EH (cell line): ENCODE data around the gene TYW1B.
"Not testable (repeated sequence)": the region's sequence is repeated elsewhere in the genome, so short reads cannot be mapped to it uniquely, and the experiment has no call there.

Experiments used
- DNase-seq: peaks from one replicate; pipeline ENCODE4 v3.0.0-alpha.2; 2015; ENCODE audit warnings: low read depth

The TYW1B gene

DNA sequence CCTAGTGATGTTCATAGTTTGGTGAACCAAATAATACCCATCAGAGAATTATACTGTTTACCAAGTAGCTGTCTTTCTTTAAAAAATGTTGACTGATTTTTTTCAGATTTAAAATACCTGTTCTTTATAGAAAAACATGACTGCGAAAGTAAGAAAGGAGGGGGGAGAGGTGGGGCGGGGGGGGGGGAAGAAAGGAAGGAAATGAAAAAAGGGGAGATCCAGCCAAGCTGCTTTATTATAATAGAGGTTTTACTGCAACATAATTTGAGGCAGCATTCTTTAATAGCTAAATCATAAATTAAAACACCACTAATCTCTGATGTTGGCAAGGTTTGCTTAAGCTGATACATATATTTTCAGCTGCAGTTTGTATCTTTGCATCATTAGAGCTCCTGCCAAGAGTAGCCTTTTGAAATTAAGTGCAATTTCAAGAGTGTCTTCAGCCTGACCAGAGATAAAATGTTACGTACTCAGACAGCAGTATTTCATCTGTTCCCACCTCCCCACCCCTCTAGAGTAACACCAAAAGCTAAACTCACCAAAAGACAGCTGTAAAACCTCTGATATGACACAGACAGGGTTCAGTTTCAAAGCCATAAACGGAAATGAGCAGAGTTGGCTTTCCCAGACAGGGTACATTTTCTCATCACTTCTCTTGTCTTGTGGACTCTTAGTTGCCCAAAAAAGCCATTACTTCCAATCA is 202.1 kb downstream of the TYW1B start:
- DNase-seq: not testable (repeated sequence)

DNA sequence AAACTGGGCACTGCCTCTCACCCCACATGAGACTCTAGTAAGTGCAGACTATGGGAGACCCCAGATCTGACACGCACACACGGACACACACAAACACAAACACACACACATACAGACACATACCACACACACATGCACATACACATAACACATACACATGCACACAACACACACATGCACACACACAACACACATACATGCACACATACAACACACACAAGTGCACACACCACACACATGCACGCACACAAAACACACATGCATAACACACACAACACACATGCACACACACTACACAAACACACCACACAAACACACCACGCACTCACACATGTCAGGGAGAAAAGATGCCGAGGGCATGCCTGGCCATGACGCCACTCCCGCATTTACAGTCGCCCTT is 205.5 kb downstream of the TYW1B start:
- no peak for DNase-seq

DNA sequence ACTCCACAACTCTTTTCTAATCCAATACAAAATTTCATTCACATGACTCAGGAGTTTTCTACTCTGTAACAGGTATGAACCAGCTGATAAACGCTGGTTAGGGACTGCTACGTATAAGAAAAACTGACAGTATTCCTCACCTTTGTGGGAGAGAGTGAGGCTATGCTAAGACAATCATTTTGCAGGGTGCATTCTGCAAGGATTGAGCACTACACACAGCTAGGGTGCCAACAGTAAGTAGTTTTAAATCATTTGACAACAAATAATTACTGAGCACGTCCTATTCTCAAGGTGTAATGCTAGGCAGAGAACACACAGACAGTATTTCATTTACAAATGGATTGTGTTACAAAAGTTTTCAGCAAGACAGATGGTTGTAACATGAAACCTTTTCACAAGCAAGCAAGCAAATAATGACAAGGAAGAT is 206.2 kb downstream of the TYW1B start:
- not testable (repeated sequence) for DNase-seq

DNA sequence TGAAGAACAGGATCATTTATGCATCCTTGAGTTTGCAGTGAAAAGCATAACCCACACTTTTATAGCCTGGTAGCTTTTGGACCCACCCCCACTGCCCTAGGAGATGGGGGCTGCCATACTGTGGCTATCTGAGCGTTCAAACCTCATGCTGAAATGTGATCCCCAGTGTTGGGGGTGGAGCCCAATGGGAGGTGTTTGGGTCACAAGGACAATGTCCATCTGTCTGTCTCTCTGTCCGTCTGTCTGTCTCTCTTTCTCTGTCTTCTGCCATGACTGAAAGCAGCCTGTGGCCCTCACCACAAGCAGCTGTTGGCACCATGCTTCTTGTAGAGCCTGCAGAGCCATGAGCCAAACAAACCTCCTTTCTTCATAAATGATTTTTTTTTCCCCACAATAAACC is 207.1 kb downstream of the TYW1B start:
- not testable (repeated sequence) for DNase-seq

DNA sequence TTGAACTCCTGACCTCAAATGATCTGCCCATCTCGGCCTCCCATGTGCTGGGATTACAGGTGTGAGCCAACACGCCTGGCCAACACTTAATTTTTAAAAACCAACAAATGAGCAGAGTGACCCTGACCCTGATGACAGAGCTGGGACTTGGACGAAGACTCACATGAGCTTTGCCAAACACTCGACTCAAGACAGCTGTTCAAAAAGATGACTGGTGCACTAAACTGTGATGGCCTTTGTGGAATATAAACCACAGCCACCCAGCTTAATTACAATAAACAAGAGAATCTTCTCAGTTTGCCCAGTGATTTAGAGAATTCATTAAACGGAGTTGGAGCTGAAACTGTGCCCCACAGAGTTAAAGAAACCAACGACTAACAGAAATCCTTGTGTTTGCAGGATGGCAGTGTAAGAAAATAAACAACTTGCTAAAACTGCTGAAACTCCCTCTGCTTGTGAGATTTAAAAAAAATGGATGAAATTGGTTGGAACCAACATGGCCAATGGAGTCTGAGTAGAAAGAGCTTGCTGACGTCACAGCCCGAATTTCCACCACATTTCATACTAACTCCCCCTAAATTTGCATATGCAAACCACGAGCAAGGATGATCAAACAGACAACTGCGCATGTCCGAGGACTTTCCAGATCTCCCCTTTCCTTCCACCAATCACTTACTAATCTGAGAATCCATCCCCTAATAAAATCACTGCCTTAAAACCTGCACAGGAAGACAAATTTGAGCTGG is 209.4 kb downstream of the TYW1B start:
- DNase-seq: peak; percentile 16

DNA sequence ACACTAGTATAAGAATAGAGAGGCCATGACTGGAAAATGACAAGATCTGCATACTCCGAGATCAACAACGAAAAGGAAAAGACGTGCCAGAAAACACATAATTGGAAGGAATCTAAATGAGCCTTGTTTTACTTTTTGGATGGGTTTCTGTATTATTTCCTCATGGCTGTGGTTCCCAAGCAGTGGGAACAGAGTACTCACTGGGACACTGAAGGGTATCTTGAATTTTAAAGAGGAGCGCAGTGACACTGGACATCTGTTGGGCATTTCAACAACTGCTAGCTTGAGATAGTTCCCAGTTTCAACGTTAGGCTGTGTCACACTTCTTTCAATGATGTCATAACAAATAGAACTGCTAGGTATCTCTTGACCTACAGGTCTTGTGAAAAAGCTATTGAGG is 218.2 kb downstream of the TYW1B start:
- not testable (repeated sequence) for DNase-seq

DNA sequence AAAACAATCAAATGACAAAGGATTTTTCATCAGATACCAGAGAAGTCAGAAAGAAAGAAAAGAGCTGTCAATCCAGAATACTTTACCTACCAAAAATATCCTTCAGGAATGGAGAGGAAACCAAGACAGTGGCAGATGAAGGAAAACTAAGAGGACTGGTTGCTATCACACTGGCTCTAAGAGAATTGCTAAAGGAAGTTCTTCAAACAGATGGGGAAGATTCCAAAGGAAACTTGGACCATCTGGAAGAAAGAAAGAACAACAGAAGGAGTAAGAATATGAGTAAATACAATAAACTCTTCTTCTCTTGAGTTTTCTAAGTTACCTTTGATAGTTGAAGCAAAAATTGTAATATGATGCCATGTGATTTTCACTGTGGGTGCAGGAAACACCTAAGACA is 220.0 kb downstream of the TYW1B start:
- not testable (repeated sequence) for DNase-seq

DNA sequence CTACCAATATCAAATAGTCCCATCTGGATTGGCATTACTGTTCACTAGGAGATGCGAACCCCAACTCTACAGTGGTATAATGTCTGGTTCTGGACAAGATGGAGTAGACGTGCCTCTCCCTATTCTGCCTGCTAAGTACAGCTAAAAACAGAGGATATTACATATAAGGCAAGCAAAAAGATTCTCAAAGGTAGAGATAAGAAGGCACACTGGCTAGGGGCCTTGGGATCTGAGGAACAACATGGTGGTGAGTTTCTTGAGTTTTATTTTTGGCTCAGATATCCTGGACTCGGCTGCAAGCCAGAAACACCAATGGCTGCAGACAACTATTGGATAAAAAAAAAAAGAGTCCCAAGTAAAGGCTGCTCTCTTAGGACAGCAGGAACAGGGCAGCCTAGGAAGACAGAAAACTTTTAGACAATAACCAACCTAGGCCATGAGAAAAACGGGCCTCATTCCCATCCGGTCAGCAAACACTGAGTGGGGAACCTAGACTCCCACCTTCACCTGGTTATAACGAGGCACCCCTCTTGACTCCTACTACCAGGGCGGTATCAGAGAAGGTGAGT is 222.1 kb downstream of the TYW1B start:
- DNase-seq: not testable (repeated sequence)

DNA sequence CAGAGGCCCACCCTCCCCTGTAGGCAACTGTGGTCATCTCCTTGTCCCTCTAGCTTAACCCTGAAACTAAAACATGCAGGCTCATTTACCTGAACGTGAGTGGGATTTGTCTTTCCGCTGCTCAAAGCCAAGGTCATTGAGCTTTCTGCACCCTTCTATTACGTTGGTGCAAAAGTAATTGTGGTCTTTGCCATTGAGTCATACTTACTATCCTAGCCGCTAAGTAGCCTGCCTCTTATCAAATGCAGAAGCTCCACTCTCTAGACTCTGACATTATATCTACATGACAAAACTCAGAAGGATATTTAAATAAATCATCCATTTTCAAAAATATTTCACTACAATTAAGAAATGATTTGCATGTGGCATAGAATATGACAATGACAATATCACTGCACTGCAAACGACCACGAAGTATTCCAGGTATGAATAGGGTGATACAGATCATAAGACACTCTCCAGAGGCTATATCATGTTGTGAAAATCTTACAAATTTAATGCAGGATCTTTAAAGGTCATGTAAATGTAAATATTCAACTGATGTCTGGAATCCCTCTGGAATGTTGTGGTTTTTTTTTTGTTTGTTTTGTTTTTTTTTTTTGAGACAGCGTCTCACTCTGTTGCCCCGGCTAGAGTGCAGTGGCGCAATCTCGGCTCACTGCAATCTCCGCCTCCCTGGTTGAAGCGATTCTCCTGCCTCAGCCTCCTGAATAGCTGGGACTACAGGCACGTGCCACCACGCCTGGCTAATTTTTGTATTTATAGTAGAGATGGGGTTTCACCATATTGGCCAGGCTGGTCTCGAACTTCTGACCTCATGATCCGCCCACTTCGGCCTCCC is 223.0 kb downstream of the TYW1B start:
- DNase-seq: peak; percentile 56

DNA sequence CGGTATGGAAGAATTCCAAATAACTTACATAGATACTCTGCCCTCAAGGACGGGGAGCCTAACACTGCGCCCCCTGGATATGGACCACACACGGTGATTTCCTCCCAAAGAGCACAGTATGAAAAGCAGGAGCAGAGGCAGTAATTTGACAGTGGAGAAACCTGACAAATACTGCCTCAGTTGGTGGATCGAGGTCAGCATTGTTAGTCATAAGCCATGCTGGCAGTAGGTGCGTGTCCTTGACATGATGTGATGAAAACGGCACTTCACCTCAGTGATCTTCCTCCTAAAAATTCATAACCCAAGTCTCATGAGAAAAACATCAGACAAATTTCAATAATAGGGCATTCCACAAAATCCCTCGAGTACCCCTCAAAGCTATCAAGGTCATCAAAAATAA is 224.5 kb downstream of the TYW1B start:
- not testable (repeated sequence) for DNase-seq

DNA sequence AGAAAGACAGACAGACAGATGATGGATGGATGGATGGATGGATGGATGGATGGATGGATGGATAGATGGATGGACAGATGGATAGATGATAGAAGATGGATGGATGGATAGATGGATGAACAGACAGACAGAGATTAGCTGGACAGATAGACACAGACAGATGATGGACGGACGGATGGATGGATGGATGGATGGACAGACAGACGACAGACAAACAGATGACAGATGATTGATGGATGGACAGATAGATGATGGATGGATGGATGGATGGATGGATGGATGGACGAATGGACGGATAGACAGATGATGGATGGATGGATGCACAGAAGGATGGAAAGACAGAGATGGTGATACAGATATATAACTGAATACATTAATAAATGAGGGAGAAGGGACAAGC is 224.9 kb downstream of the TYW1B start:
- DNase-seq: no peak

DNA sequence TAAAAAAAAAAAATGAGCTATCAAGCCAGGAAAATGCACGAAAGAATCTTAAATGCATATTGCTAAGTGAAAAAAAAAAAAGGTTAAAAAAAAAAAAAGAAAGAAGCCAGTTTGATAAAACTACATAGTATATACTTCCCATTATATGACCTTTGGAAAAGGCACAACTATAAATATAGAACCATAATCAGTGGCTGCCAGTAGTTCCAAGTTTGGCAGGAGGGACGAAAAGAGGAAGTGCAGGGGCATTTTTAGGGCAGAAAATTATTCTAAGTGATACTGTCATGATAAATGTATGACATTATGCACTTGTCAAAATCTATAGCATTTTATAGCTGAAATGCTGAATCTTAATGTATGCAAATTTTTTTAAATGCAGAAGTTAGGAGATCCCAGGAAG is 226.3 kb downstream of the TYW1B start:
- not testable (repeated sequence) for DNase-seq

DNA sequence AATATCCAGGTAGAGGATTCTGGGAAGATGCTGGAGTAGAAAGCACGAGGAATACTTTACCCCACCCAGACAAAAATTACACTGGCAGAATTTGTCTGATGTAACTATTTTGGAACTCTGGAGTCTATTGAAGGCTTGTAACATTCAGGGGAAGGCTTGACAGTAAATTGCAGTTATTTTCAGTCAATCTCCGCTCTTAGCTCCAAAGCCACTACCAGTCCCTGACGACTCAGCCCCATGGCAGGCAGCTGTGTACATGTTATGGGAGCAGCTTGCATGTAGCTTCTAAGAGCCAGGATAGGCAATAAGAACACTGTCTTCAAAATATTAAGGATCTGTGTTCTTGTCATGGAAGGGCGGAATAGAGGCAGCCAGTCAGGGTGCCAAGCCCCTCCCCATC is 238.0 kb downstream of the TYW1B start:
- DNase-seq: peak; percentile 35

DNA sequence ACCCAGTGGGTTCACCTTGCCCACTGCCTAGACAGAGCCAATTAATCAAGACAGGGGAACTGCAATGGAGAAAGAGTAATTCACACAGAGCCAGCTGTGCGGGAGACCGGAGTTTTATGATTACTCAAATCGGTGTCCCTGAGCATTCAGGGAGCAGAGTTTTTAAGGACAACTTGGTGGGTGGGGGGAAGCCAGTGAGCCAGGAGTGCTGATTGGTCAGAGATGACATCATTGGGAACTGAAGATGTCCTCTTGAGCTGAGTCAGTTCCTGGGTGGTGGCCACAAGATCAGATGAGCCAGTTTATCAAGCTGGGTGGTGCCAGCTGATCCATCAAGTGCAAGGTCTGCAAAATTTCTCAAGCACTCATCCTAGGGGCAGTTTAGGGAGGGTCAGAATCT is 240.7 kb downstream of the TYW1B start:
- peak; percentile 0 for DNase-seq

DNA sequence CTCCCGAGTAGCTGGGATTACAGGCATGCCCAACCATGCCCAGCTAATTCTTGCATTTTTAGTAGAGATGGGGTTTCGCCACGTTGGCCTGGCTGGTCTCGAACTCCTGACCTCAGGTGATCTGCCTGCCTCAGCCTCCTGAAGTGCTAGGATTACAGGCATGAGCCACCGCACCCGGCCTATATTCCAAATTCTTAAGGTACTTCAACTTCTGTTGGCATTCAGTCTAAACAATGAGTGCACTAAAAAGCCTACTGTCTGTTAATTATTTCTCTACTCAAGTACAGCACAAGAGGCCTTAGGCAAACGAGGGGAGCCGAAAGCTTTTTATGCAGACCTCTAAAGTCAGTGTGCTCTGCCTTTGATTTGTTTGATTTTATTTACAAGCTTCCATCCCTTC is 243.4 kb downstream of the TYW1B start:
- not testable (repeated sequence) for DNase-seq

DNA sequence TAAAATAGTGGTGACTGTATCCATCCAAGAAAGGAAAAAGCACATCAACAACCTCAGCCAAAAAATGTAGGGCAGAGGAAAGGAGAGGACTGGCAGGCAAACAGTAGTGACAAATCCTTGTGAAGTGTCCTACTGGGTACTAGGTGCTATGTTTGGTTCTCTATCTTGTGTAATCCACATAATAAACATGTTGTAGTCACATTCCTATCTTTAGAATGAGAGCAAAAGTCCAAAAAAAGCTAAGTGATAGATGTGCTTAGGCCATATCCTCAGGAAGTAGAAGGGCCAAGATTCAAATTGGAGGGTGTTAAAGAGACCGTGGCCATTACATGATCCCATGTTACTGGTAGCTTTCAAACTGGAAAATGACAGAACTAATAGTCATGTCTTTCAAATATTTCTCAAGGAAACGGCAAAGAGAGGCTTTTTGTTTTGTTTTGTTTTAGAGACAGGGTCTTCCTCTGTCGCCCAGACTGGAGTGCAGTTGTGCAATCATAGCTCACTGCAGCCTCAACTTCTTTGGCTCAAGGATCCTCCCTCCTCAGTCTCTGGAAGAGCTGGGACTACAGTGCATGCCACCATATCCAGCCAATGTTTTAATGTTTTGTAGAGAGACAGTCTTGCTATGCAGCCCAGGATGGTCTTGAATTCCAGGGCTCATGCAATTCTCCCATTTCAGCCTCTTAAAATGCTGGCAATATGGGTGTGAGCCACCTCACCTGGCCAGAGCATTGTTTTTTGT is 244.2 kb downstream of the TYW1B start:
- DNase-seq: not testable (repeated sequence)

DNA sequence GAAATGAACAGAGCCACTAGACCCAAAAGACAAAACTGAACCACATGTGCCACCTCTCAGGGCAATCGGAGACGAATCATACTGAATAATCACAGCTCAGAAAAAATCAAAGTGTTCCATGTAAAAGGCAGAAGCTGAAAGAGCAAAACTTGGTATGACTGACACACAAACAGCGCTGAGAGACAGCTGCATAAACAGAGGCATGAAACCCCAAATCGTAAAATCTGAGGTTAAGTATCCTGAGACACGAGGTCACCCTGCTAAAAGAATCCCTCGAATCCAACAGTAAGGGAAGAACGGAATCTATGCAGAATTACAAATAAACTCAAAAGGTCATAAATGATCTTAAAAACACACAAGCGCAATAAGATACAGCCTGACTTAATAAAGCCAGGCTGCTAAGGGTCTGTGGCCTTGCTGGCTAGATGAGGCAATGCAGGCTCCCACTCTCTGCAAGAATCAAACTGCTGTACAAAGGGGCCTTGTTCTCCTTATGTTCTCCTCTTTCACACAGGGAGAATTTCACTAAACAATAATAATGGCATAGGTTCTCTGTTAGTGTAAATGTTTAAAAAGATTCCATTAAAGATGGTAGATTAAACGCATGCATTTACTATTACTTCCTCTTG is 247.7 kb downstream of the TYW1B start:
- DNase-seq: peak; percentile 7

DNA sequence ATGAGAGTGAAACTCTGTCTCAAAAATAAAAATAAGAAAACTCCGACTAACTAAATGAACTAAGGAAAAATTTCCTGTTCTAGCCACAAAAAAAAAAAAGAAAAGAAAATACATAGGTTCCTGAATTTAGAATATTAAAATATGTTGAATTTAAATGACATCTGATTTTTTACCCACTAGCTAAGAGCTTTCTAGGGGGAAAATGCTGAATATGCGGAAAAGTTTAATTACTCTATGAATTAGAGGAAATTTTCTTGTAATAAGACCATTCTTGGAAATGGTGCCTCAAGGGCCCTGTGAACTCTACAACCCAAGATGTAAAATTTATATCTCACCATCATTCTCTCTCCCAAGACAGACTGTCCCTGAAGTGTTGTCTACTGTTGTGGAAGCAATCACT is 250.9 kb downstream of the TYW1B start:
- DNase-seq: no peak

DNA sequence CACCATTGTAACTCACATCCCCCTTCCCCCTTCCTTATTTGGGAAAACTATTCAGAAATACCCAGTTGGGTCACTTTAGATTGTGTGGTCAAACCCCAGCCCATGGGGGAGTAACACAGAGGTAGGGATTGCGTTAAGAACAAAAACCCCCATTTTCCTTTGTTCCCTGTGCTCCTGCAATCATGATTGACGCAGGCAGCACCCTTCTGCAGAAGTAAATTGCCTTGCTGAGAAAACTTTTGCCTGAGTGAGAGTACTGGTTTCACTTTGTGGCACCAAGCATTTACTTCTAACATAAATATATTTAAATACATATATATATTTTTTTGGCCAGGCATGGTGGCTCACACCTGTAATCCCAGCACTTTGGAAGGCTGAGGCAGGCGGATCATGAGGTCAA is 266.0 kb downstream of the TYW1B start:
- DNase-seq: not testable (repeated sequence)

DNA sequence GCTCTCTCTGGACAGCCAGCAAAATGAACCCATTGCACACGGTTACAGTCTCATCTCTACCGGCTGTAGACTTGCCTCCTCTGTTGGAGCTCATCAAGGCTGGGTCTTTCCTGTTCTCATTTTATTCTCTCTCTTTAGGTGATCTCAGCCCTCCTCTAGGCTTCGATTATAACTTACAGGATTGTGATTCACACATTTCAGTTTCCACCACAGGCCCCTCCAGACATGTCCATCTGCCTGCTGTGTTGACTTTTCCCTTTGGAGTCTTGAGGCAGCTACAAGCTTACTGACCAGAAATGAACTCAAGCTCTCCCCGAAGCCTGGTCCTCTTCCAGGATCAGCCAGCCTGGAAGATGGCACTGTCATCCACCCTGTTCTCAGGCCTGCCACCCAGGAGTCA is 268.5 kb downstream of the TYW1B start:
- DNase-seq: not testable (repeated sequence)

DNA sequence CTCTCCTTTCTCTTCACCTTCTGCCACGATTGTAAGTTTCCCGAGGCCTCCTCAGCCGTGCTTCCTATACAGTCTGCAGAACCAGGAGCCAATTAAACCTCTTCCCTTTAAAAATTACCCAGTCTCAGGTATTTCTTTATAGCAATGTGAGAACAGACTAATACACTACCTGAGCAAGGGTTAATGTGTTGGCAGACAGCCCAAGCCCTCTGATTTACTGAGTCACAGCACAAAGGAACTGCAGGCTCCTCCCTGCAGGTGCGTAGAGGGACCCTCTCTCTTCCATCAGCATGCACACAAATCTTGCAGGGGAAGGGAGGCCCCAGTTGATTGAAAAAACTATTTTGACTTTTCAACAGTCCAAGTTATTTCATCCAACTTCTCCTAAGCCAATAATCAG is 271.3 kb downstream of the TYW1B start:
- not testable (repeated sequence) for DNase-seq
